NOMO-1 (cell line): Measurements from ENCODE around the gene DOCK4.
"Not testable (repeated sequence)": the region's sequence is repeated elsewhere in the genome, so short reads cannot be mapped to it uniquely, and the experiment has no call there.

ENCODE experiments used
- DNase-seq, 2 experiments: peaks; one replicate each; lab custom pipeline; 2025; ENCODE audit not compliant: unreplicated experiment in 2 of 2; lab: John Stamatoyannopoulos, UW

DOCK4 gene

GRCh38 chr7:112206238-112206990, at the start of gene DOCK4, which contains the start of gene ZNF277:
Gene DOCK4, minus strand, starts transcription at chr7:112206399. Its CDS starts 261 bp downstream, at chr7:112206138.
Gene ZNF277, plus strand, starts transcription at chr7:112206695. Its CDS starts 22 bp downstream, at chr7:112206717.
- peak; percentile 82 to 89 for DNase-seq

DNA sequence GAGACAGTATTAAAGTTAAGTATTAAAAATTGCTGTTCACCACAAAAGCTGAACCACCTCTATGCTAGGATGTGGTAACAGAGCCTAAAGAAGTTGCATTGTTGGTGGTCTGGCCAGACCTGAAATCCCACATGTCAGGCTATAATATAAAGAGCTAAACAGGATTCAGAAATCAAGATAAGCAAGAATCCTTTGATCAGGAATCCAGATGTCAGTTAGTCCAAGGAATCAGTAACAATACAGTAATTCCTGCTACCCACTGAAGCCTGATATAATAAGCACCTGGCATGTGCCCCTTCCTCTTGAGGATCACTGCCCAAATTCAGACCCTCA, 49.2 kb upstream of the DOCK4 start:
- no peak for DNase-seq

GRCh38 chr7:112254709-112255387, 48.6 kb upstream of the DOCK4 start:
- no peak for DNase-seq

DNA sequence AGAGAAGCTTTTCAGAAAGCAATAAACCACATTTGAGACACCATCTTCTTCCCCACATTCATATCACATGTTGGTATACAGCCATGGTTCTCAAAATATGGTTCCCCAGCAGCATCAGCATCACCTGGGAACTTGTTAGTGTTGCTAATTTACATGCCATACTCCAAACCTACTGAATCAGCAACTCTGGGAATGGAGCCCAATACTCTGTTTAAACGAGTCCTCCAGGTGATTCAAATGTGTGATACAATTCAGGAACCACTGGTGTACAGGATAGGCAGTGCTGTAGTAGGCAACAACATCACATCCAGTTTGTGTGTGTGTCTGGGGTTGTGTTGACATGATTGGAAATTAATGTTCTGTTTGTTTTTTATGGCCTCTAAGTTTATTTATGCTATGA, 48.0 kb upstream of the DOCK4 start:
- no peak for DNase-seq

DNA sequence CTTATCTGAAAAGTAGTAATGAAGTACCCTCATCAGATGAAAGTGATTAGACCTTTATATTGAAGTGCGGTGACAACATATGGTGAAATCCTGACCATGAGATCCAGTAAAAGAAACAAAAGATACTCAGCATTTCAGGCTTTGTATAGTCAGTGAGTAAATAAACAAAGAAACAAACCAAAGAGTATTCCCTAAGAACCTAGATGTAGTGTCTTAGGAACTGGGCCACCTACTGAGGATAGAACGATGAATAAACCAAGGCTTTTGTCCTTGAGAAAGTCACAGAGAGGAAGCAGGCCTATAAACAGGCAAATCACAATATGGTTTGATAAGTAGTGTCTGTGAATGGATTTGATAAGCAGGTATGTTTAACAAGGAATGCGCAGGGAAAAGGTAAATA, 46.5 kb upstream of the DOCK4 start:
- DNase-seq: no peak

DNA sequence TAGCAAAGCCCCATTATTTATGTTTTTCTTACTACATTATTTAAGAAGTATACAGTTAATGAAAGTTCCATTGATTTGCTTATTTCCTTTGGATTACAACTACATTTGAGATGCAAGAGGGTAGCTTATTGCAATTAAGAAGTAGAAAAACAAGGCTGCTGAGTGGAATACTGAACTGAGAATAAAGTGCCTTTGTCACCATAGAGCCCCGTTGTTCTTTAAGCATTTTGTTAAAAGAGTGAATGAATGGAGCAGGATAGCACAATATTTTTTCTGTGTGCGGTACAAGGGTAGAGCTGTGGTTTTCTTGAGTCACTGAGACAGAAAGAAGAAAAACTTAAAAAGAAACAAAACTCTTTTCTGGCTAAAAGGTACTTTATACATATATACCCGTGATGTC, 45.9 kb upstream of the DOCK4 start:
- DNase-seq: no peak

DNA sequence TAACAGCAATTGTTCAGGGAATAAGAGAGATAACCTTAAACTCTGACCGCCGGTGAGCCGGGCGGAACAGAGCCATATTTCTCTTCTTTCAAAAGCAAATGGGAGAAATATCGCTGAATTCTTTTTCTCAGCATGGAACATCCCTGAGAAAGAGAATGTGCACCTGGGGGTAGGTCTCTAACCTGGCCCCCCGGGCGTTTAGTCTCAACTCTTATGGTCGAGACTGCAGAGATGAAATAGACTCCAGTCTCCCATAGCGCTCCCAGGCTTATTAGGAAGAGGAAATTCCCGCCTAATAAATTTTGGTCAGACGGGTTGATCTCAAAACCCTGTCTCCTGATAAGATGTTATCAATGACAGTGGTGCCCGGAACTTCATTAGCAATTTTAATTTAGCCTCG, 43.8 kb upstream of the DOCK4 start:
- not testable (repeated sequence) for DNase-seq

DNA sequence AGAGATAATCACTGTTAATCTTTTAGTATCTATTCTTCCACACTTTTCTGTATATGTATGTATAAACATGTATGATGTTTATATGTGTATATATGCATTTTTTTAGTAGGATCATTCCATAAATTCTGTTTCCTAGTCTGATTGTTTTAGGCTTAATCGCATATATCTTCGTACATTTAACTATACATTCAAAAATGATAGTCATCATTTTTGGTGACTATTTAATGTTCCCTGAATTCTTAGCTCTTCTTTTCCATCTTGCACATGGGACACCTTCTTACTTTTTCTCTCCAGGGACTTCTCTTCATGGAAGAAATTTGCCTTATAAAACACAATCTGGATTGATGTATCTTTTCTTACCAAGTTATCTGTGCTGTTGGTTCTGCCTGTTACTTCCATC, 42.4 kb upstream of the DOCK4 start:
- DNase-seq: no peak

DNA sequence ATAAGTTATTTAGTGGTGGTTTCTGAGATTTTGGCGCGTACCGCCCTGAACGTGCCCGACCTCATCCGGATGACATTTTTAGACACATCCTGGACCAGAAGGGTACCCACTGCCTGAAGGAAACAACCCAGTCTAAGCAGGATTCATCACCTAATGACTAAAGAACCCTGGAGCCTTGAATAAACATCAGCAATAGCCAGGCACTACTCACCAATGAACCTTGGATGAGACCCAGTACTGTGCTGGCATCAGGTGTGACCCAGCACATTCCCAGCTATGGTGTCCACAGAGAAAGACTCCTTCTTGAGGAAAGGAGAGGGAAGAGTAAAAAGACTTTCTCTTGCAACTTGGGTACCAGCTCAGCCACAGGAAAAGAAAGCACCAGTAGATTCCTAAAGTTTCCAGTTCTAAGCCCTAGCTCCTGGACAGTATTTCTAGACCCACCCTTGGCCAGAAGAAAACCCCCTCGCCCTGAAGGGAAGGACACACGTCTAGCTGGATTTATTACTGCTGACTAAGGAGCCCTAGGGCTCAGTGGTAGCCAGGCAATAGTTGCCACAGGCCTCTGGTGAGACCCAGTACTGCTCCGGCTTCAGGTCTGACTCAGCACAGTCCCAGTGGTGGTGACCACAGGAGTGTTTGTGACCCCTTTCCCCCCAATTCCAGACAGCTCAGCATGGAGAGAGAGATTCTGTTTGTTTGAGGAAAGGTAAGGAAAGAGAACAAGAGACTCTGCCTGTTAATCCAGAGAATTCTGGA, 32.8 kb upstream of the DOCK4 start:
- no peak for DNase-seq

DNA sequence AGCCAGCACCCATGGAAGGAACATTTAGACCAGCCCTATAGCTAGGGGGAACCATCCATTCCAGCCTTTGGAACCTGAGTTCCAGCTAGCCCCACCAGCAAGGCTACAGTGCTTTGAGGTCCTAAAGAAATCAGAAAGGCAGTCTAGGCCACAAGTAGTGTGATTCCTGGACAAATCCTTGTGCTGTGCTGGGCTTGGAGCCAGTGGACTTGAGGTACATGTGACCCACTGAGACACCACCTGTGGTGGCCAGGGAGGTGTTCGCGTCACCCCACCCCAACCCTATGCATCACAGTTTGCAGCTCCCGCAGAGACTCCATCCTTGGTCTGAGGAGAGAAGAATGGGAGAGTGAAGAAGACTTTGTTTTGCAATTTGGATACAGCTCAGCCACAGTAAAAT, 32.1 kb upstream of the DOCK4 start:
- no peak for DNase-seq

DNA sequence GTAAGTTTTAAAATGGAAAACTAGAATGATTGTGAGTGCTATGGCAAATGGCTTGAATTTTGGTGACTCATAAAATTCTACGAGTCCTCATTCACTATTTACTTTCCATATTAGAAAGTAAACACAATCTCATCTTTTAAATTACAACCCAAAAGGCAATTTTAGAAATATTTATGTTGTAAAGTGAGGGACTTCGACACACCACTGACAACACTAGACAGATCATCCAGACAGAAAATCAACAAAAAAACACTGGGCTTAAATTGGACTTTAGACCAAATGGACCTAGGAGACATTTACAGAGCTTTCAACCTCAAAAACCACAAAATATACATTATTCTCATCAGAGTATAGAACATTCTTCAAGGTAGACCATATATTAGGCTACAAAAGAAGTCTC, 30.4 kb upstream of the DOCK4 start:
- no peak for DNase-seq

DNA sequence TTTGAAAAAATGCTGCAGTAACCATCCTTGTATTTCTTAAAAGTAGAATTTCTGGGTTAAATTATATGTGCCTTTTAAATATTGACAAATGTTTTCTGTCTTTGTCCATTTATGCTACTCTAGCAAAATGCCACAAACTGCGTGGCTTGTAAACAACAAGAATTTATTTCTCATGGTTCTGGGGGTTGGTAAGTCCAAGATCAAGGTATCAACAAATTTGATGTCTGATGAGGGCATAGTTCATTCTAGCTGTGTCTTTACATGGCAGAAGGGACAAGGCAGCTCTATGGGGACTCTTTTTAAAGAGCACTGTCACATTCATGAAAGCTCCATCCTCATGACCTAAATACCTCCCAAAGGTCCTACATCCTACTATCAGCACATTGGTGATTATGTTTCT, 27.9 kb upstream of the DOCK4 start:
- no peak for DNase-seq

- no peak for DNase-seq
Measured at GRCh38 chr7:112233048-112233697, 27.0 kb upstream of the DOCK4 start.

DNA sequence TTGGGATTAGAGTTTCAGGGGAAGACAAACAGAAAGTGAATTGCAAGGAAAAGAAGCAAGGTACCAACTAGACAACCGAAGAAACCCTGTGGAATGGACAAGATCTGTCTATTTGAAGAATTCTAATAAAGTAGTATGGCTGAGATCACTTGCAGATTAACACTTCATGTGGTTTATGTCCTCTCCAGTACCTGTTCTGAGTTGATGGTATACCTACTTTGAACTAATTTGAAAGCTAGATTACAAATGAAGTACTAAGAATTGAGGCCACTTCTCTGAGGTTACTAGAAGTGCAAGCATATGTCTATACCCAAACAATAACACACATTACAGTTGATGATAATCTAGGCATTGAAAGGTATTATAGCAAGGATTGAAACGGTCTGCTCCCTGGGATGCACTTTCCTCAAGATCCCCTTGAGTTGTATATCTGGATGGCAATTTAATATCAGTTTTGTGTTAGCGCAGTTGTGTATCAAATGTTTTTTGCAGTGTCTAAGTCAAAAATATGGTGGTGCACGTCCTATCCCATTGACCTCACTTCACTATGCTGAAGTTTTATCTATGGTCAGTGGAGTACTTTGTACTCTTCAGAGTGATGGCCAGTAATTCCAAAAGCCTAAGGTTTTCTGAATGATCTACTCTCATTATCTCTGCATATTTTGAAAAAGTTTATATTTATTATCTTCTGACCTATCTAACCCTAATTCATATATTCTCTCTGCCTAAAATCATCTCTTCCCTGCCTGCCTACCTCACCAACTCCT, 26.2 kb upstream of the DOCK4 start:
- no peak for DNase-seq

GRCh38 chr7:112228632-112229031, 22.4 kb upstream of the DOCK4 start:
- DNase-seq: no peak

GRCh38 chr7:112226701-112227276, 20.6 kb upstream of the DOCK4 start:
- DNase-seq: no peak

- no peak for DNase-seq
Measured at GRCh38 chr7:112225006-112225405, 18.8 kb upstream of the DOCK4 start.

DNA sequence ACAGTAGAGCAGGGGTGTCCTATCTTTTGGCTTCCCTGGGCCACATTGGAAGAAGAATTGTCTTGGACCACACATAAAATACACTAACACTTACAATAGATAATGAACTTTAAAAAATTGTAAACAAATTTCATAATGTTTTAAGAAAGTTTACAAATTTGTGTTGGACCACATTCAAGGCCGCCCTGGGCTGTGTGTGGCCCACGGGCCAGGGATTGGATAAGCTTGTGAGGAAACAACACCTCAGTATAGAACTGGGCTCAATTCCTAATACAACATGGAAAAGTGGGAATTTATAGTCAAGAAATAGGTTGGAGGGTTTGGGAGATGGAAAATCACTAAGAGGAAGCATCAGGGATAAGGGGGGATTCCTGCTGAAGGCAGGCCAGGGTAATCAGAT, 18.0 kb upstream of the DOCK4 start:
- DNase-seq: no peak

DNA sequence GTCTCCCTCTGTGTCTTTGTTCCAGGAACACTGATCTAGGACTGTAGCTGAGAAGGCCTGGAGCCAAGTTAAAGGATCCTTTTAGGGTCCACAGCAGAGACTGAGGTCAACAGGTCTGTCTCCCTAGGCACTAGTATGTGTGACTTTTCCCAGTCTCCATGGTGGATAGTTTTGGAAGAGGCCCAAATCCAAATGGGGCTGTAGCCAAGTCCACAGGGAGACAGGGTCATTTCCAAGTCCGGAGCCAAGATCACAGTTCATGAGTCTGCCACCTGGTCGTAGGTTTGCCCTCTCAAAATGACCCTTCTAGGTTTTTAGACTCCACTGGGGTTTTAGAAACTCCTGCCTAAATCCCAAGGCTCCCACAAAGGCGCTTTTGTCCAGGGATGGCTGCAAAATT, 17.1 kb upstream of the DOCK4 start:
- no peak for DNase-seq

DNA sequence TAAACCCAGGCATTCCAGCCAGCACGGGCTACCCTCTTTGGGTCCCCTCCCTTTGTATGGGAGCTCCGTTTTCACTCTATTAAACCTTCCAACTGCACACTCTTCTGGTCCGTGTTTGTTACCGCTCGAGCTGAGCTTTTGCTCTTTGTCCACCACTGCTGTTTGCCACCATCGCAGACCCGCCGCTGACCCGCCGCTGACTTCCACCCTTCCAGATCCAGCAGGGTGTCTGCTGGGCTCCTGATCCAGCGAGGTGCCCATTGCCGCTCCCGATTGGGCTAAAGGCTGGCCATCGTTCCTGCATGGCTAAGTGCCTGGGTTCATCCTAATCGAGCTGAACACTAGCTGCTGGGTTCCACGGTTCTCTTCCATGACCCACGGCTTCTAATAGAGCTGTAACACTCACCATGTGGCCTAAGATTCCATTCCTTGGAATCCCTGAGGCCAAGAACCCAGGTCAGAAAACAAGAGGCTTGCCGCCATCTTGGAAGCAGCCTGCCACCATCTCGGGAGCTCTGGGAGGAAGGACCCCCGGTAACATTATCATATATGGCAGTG, 14.8 kb upstream of the DOCK4 start:
- no peak for DNase-seq
